HepG2 (cell line): ENCODE results near the gene KIF2C. TPM values are rescaled to one million over a fixed set of nuclear protein-coding genes. Genes with fewer than 3 reads are reported as not detected.

Experiments used
- AHDC1 ChIP-seq: sonication (generic); formaldehyde crosslinking; IDR thresholded peaks from 2 replicates; pipeline ENCODE4 v1.5.1; 2020; ENCODE audit warnings: mild to moderate bottlenecking, missing genetic modification reagents, borderline replicate concordance
- GABPB1 ChIP-seq: IDR thresholded peaks from 2 replicates; pipeline ENCODE4 v1.6.1; 2016; ENCODE audit warnings: mild to moderate bottlenecking, missing genetic modification reagents, moderate library complexity, missing compliant biosample characterization
- GATAD2A ChIP-seq: IDR thresholded peaks from 2 replicates; pipeline ENCODE4 v1.6.1; 2016
- NCOA2 ChIP-seq: sonication (generic); formaldehyde crosslinking; IDR thresholded peaks from 2 replicates; pipeline ENCODE4 v1.8.0; 2022; ENCODE audit warnings: inconsistent platforms
- THAP11 ChIP-seq: IDR thresholded peaks from 2 replicates; pipeline ENCODE4 v1.6.1; 2016; ENCODE audit warnings: missing biosample characterization, missing genetic modification reagents
- TOE1 ChIP-seq: sonication (generic); formaldehyde crosslinking; IDR thresholded peaks from 2 replicates; pipeline ENCODE4 v1.4.0; 2020; ENCODE audit warnings: mild to moderate bottlenecking, missing genetic modification reagents
- XRCC5 ChIP-seq: fragments of 200-400 bp; formaldehyde crosslinking; optimal IDR thresholded peaks from 2 replicates; pipeline ENCODE3; 2017; ENCODE audit warnings: mild to moderate bottlenecking, low read length
- ZBTB1 ChIP-seq: sonication (generic); formaldehyde crosslinking; IDR thresholded peaks from 2 replicates; pipeline ENCODE4 v1.4.0; 2020; ENCODE audit warnings: missing genetic modification reagents, borderline replicate concordance
- ZNF407 ChIP-seq: sonication (generic); formaldehyde crosslinking; IDR thresholded peaks from one replicate; pipeline ENCODE4 v1.5.1; 2020; ENCODE audit warnings: mild to moderate bottlenecking, missing genetic modification reagents; ENCODE audit errors: not compliant biosample characterization
- ZNF564 ChIP-seq: sonication (generic); formaldehyde crosslinking; IDR thresholded peaks from 2 replicates; pipeline ENCODE4 v1.8.1; 2023; ENCODE audit warnings: mild to moderate bottlenecking, missing genetic modification reagents
- ZNF775 ChIP-seq: sonication (generic); formaldehyde crosslinking; IDR thresholded peaks from 2 replicates; pipeline ENCODE4 v1.4.0; 2020; ENCODE audit warnings: missing genetic modification reagents, mild to moderate bottlenecking, moderate library complexity, borderline replicate concordance
- polyA plus RNA-seq, 8 experiments: library from polyadenylated mRNA; depleted of rRNA in 3 of 8; stranded (reverse) in 7 of 8; unstranded in 1 of 8; fragments of >200 nt; fragmentation: Illumina TruSeq in 4 of 8; extraction: Trizol in 4 of 8; gene quantifications; 2 replicates each; pipeline versions ENCODE4 v1.2.1 to v1.2.3, GENCODE V29; 2011 to 2016; ENCODE audit warnings: low read depth in 4 of 8, missing spikeins in 1 of 8, mixed read lengths in 1 of 8; ENCODE audit not compliant: insufficient read depth in 1 of 8
- total RNA-seq, 5 experiments: library from RNA; depleted of rRNA; stranded (reverse); fragments of >200 nt; fragmentation: Illumina TruSeq; extraction: Trizol; gene quantifications; 2 replicates each; pipeline ENCODE4 v1.2.3, GENCODE V29; 2016; ENCODE audit warnings: low read depth in 1 of 5

Gene KIF2C
- total and polyA plus RNA-seq, 2 of the 13 experiments (the other 11 are each of a cell fraction or from before 2014, with no cell fraction given) = 29.7 to 53.7 TPM

- TF ChIP-seq AHDC1 (CRISPR knock-in tag) (no peak), THAP11 (peak; percentile 68; the same call in 1 of the 2 replicates), ZBTB1 (CRISPR knock-in tag) (no peak), NCOA2 (CRISPR knock-in tag) (peak; percentile 83), ZNF564 (CRISPR knock-in tag) (peak; percentile 81; the same call in 1 of the 2 replicates), GABPB1 (no peak; the same call in 1 of the 2 replicates), ZNF407 (CRISPR knock-in tag) (no peak), XRCC5 (no peak), TOE1 (peak; percentile 98; the same call in 1 of the 2 replicates), GATAD2A (CRISPR knock-in tag) (peak; percentile 50), ZNF775 (CRISPR knock-in tag) (no peak)
Observed at GRCh38 chr1:44721485-44722361, 17.9 kb upstream of the KIF2C start (continued).
